Osteocyte (in vitro differentiated cells): Measurements from ENCODE around the gene DNM2. TPM values are rescaled to one million over a fixed set of nuclear protein-coding genes. Genes with fewer than 3 reads are reported as not detected.

Experiments used
- DNase-seq: peaks from one replicate; pipeline ENCODE4 v3.0.0; 2021; ENCODE audit warnings: mixed read lengths; ENCODE audit not compliant: unreplicated experiment; ENCODE audit errors: extremely low spot score
- H3K27ac Mint-ChIP-seq: one replicate; pipeline ENCODE4 v1.8.0; 2021; ENCODE audit warnings: mild to moderate bottlenecking, mixed read lengths; ENCODE audit not compliant: unreplicated experiment
- H3K27me3 Mint-ChIP-seq: one replicate; pipeline ENCODE4 v1.8.0; 2021; ENCODE audit warnings: mixed read lengths; ENCODE audit not compliant: unreplicated experiment
- H3K36me3 Mint-ChIP-seq: one replicate; pipeline ENCODE4 v1.8.0; 2021; ENCODE audit warnings: mixed read lengths; ENCODE audit not compliant: unreplicated experiment
- H3K4me1 Mint-ChIP-seq: one replicate; pipeline ENCODE4 v1.8.0; 2021; ENCODE audit warnings: mixed read lengths; ENCODE audit not compliant: unreplicated experiment
- H3K4me3 Mint-ChIP-seq: one replicate; pipeline ENCODE4 v1.8.0; 2021; ENCODE audit warnings: mild to moderate bottlenecking, moderate library complexity, mixed read lengths; ENCODE audit not compliant: unreplicated experiment
- H3K9me3 Mint-ChIP-seq: one replicate; pipeline ENCODE4 v1.8.0; 2021; ENCODE audit warnings: mixed read lengths; ENCODE audit not compliant: unreplicated experiment
- total RNA-seq: library from RNA; stranded (reverse); gene quantifications from 2 replicates; pipeline ENCODE4 v1.2.1, GENCODE V29; 2021
- TF ChIP-seq, protein P1 (sequence below): fragments of 200-600 bp; sonication (generic); IDR thresholded peaks from 2 replicates; pipeline ENCODE4 v1.5.0; 2021; ENCODE audit warnings: antibody characterized with exemption, mild to moderate bottlenecking, moderate library complexity

DNM2 gene
- total RNA-seq, 1 donor from 2014 or later, result 157 TPM

DNA sequence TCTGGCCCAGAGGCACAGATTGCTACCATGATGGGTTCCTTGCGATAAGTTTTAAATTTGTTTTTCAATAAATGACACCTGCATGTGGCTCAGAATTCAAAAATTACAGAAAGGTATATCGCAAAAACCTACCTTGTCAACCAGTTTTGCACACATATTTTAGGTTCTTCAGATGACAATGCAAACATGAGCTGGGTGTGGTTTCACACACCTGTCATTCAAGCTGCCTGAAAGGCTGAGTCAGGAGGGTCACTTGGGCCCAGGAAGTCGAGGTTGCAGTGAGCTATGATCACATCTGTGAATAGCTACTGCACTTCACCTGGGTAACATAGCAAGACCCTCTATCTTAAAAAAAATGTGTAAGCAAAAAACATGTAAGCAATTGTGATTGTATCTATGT, 56.1 kb downstream of the DNM2 start:
- H3K4me3 Mint-ChIP-seq, result no peak overlapping the region
- H3K27ac Mint-ChIP-seq, result no peak overlapping the region
- H3K4me1 Mint-ChIP-seq, result peaks cover 14% of the 10 kb centered on the region
- H3K36me3 Mint-ChIP-seq, result peaks cover 27% of the 10 kb centered on the region
- DNase-seq, result no peak
- H3K9me3 Mint-ChIP-seq, result no peaks in the 10 kb centered on the region
- TF ChIP-seq, protein P1, sequence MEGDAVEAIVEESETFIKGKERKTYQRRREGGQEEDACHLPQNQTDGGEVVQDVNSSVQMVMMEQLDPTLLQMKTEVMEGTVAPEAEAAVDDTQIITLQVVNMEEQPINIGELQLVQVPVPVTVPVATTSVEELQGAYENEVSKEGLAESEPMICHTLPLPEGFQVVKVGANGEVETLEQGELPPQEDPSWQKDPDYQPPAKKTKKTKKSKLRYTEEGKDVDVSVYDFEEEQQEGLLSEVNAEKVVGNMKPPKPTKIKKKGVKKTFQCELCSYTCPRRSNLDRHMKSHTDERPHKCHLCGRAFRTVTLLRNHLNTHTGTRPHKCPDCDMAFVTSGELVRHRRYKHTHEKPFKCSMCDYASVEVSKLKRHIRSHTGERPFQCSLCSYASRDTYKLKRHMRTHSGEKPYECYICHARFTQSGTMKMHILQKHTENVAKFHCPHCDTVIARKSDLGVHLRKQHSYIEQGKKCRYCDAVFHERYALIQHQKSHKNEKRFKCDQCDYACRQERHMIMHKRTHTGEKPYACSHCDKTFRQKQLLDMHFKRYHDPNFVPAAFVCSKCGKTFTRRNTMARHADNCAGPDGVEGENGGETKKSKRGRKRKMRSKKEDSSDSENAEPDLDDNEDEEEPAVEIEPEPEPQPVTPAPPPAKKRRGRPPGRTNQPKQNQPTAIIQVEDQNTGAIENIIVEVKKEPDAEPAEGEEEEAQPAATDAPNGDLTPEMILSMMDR, result no peak
- H3K27me3 Mint-ChIP-seq, result no peaks in the 10 kb centered on the region

DNA sequence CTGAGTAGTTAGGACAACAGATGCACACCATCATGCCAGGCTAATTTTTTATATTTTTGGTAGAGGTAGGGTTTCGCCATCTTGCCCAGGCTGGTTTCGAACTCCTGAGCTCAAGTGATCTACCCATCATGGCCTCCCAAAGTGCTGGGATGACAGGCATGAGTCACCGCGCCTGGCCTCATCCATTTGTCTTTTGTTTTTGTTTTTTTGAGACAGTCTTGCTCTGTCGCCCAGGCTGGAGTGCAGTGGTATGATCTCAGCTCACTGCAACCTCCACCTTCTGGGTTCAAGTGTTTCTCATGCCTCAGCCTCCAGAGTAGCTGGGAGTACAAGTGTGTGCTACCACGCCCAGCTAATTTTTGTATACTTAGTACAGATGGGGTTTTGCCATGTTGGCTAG, 57.0 kb downstream of the DNM2 start:
- Mint-ChIP-seq H3K27ac (no peak overlapping the region), H3K4me1 (peaks cover 7% of the 10 kb centered on the region)

DNA sequence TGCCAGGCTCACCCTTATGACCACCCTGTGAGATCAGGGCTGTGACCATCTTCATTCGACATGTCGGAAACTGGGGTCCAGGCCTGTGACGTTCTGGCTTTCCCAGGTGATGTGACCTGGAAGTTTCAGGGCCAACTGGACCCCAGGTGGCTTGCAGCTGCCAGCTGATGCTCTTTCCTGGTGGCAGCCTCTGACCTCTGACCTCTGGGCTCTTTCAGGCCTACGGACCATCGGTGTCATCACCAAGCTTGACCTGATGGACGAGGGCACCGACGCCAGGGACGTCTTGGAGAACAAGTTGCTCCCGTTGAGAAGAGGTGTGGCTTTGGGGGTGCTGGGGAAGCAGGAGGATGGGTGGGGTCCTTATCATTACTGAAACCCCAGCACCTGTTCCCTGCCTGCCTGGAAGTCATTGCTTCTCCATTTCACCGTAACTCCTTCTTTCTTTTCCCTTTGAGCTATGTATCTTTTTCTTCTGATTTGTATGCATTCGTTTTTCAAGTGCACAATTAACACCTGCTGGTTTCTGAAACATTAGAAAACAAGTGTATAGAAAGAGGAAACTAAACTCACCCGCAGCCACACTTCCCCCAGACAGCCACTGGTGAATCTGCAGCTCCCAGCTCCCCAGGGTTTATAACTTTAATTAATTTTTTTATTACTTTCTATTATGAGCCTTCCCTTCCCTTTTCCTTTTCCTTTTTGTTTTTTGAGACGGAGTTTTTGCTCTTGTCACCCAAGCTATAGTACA, 59.2 kb downstream of the DNM2 start:
- H3K9me3 Mint-ChIP-seq, result no peaks in the 10 kb centered on the region
- H3K36me3 Mint-ChIP-seq, result peaks cover 32% of the 10 kb centered on the region
- H3K27ac Mint-ChIP-seq, result no peak overlapping the region
- TF ChIP-seq, protein P1, result no peak
- H3K4me1 Mint-ChIP-seq, result no peaks in the 10 kb centered on the region
- H3K27me3 Mint-ChIP-seq, result no peaks in the 10 kb centered on the region
- no peak overlapping the region for H3K4me3 Mint-ChIP-seq
- DNase-seq, result no peak

More for the DNA sequence above, 57.0 kb downstream of the DNM2 start:
- Mint-ChIP-seq H3K36me3 (peaks cover 28% of the 10 kb centered on the region), H3K9me3 (no peaks in the 10 kb centered on the region), H3K4me3 (no peak overlapping the region), H3K27me3 (no peaks in the 10 kb centered on the region)
- no peak for DNase-seq
- TF ChIP-seq, protein P1, result no peak

DNA sequence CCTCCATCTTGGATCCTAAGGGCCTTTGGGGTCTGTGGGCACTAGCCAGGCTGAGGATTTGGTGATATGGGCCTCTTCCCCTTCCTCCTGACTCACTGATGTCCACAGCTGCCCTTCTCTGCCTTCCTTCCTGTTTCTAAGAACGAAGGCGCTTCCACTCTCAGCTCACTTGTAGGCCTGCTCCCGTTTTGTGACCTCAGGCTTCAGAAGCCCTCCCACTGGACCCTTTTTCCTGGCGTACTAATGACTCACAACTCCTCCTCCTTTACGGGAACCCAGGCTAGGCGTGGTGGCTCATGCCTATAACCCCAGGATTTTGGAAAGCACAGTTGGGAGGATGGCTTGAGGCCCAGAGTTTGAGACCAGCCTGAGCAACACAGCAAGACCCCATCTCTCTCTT, 62.5 kb downstream of the DNM2 start:
- TF ChIP-seq, protein P1, result no peak
- Mint-ChIP-seq H3K4me1 (no peaks in the 10 kb centered on the region), H3K27me3 (no peaks in the 10 kb centered on the region), H3K4me3 (no peak overlapping the region), H3K27ac (no peak overlapping the region), H3K9me3 (no peaks in the 10 kb centered on the region), H3K36me3 (peaks cover 41% of the 10 kb centered on the region)
- DNase-seq, result no peak

DNA sequence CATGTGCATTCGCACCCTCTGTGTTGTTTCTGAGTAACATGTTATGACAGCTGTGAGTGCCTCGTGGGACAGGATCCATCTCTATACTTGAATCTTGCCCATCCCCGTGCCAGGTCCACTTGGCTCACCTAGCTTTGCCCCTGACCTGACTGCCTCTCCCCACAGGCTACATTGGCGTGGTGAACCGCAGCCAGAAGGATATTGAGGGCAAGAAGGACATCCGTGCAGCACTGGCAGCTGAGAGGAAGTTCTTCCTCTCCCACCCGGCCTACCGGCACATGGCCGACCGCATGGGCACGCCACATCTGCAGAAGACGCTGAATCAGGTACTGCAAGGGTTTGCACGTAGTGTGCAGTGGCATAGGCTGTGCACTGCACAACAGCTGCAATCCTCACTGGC, 64.9 kb downstream of the DNM2 start:
- Mint-ChIP-seq H3K36me3 (peaks cover 40% of the 10 kb centered on the region), H3K27me3 (no peaks in the 10 kb centered on the region), H3K4me3 (no peak overlapping the region), H3K27ac (no peak overlapping the region), H3K4me1 (no peaks in the 10 kb centered on the region), H3K9me3 (no peaks in the 10 kb centered on the region)
- TF ChIP-seq, protein P1, result no peak
- no peak for DNase-seq
